Suprapubic skin (tissue), 3 donors: Measurements from ENCODE around the gene PTPRM.

ENCODE experiments used
- POLR2AphosphoS5 ChIP-seq, 3 donors: sonication (generic); formaldehyde crosslinking; IDR thresholded peaks; one replicate each; pipeline ENCODE4 v1.6.1; 2017; ENCODE audit warnings: antibody characterized with exemption in 3 of 3
- TF ChIP-seq, protein P1 (sequence below), 2 donors: fragments of 200-600 bp in 1 of 2; fragments of 450-650 bp in 1 of 2; sonication (generic) in 1 of 2; IDR thresholded peaks; one replicate each; pipeline ENCODE4 v1.5.1; 2016 to 2019; ENCODE audit warnings: antibody characterized with exemption in 2 of 2, mild to moderate bottlenecking in 1 of 2, moderate library complexity in 1 of 2

DNA sequence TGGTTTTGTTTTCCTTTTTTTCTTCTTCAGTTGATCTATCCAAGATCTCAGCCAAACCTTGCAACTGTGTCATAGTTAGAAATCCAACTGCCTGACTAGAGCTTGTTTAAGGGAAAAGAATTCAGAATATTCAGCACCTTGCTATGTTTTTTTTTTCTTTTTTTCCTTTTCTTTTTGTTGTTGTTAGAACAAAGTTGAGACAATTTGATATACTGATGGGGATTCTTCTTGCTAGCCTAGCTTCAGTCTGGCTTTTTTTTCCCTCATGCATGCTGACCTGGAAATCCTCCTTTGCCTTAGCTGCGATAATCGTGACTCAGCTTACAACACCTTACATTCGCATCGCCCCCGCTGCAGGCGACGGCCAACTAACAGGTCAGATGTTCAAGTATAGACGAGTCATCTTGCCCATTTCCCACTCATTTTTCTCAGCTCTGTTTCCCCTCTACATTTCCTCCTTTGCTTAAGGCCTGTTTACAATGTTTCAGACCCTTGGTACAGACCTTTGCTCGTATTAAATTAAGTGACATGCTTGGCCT is 554.9 kb downstream of the PTPRM start:
- TF ChIP-seq, protein P1, sequence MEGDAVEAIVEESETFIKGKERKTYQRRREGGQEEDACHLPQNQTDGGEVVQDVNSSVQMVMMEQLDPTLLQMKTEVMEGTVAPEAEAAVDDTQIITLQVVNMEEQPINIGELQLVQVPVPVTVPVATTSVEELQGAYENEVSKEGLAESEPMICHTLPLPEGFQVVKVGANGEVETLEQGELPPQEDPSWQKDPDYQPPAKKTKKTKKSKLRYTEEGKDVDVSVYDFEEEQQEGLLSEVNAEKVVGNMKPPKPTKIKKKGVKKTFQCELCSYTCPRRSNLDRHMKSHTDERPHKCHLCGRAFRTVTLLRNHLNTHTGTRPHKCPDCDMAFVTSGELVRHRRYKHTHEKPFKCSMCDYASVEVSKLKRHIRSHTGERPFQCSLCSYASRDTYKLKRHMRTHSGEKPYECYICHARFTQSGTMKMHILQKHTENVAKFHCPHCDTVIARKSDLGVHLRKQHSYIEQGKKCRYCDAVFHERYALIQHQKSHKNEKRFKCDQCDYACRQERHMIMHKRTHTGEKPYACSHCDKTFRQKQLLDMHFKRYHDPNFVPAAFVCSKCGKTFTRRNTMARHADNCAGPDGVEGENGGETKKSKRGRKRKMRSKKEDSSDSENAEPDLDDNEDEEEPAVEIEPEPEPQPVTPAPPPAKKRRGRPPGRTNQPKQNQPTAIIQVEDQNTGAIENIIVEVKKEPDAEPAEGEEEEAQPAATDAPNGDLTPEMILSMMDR (IDR thresholded peaks at IDR 0.05), result no peak
- TF ChIP-seq POLR2AphosphoS5 (IDR thresholded peaks at IDR 0.05), result no peak
